PC-3 (cell line): Measurements from ENCODE around the gene ARAP3.

Source experiments
- CTCF ChIP-seq: fragments of 300-600 bp; sonication (generic); conservative IDR thresholded peaks from 2 replicates; pipeline ENCODE4 v1.5.1; 2017; ENCODE audit warnings: antibody characterized with exemption, low read depth, mild to moderate bottlenecking, low read length
- EZH2 ChIP-seq: fragments of 300-600 bp; sonication (generic); IDR thresholded peaks from one replicate; pipeline ENCODE4 v1.6.1; 2017; ENCODE audit warnings: antibody characterized with exemption, mild to moderate bottlenecking, low read length; ENCODE audit not compliant: unreplicated experiment

GRCh38 chr5:141691286-141691866 is 9.3 kb upstream of the ARAP3 start:
- TF ChIP-seq CTCF, result no peak
- TF ChIP-seq EZH2, result no peak
